Progenitor cell of endocrine pancreas (in vitro differentiated cells): ENCODE data around the gene NEGR1. TPM values are rescaled to one million over a fixed set of nuclear protein-coding genes. Genes with fewer than 3 reads are reported as not detected.

Experiments used
- DNase-seq: peaks from one replicate; pipeline ENCODE4 v3.0.0; 2021; ENCODE audit warnings: low spot score; ENCODE audit not compliant: unreplicated experiment
- H3K27ac Mint-ChIP-seq: 2 replicates; pipeline ENCODE4 v1.8.0; 2021; ENCODE audit warnings: mild to moderate bottlenecking, moderate library complexity, mixed read lengths
- H3K27me3 Mint-ChIP-seq: 2 replicates; pipeline ENCODE4 v1.8.0; 2021; ENCODE audit warnings: mixed read lengths
- H3K36me3 Mint-ChIP-seq: 2 replicates; pipeline ENCODE4 v1.8.0; 2022; ENCODE audit warnings: mixed read lengths; ENCODE audit not compliant: insufficient read depth
- H3K4me1 Mint-ChIP-seq: 2 replicates; pipeline ENCODE4 v1.8.0; 2021; ENCODE audit warnings: low read depth, mixed read lengths
- H3K4me3 Mint-ChIP-seq: 2 replicates; pipeline ENCODE4 v1.8.0; 2021; ENCODE audit warnings: low read depth, mild to moderate bottlenecking, moderate library complexity, mixed read lengths
- H3K9me3 Mint-ChIP-seq: 2 replicates; pipeline ENCODE4 v1.8.0; 2021; ENCODE audit warnings: low read depth, mixed read lengths
- total RNA-seq: library from RNA; stranded (reverse); gene quantifications from 2 replicates; pipeline ENCODE4 v1.2.1, GENCODE V29; 2021
- TF ChIP-seq, protein P1 (sequence below): fragments of 200-600 bp; sonication (generic); IDR thresholded peaks from one replicate; pipeline ENCODE4 v1.5.0; 2021; ENCODE audit warnings: antibody characterized with exemption, mild to moderate bottlenecking; ENCODE audit not compliant: unreplicated experiment

Gene NEGR1
- total RNA-seq, 1 donor from 2014 or later, result 3.1 TPM

DNA sequence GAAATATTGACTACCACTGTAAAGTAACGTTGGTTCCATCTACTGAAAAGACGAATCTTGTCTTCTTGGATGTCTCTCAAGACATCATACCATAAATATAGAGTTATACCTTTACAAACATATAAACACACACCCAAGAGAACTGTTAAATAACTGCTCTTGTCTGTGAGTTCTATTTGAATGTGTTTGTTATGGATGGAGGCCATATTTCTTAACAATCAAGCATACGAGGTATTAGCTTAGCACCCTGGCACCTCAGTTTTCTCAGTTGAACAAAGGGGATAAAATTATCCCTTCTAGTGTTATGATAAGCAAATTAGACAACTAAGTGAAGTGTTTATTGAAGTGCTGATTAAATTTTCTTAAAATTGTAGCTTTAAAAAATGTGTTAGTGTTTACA, 864.9 kb downstream of the NEGR1 start:
- Mint-ChIP-seq H3K36me3 (no peaks in the 10 kb centered on the region), H3K9me3 (no peaks in the 10 kb centered on the region), H3K27me3 (no peaks in the 10 kb centered on the region), H3K4me1 (peaks cover 1% of the 10 kb centered on the region), H3K4me3 (no peak overlapping the region), H3K27ac (no peak overlapping the region)
- DNase-seq, result no peak
- TF ChIP-seq, protein P1, sequence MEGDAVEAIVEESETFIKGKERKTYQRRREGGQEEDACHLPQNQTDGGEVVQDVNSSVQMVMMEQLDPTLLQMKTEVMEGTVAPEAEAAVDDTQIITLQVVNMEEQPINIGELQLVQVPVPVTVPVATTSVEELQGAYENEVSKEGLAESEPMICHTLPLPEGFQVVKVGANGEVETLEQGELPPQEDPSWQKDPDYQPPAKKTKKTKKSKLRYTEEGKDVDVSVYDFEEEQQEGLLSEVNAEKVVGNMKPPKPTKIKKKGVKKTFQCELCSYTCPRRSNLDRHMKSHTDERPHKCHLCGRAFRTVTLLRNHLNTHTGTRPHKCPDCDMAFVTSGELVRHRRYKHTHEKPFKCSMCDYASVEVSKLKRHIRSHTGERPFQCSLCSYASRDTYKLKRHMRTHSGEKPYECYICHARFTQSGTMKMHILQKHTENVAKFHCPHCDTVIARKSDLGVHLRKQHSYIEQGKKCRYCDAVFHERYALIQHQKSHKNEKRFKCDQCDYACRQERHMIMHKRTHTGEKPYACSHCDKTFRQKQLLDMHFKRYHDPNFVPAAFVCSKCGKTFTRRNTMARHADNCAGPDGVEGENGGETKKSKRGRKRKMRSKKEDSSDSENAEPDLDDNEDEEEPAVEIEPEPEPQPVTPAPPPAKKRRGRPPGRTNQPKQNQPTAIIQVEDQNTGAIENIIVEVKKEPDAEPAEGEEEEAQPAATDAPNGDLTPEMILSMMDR, result no peak

DNA sequence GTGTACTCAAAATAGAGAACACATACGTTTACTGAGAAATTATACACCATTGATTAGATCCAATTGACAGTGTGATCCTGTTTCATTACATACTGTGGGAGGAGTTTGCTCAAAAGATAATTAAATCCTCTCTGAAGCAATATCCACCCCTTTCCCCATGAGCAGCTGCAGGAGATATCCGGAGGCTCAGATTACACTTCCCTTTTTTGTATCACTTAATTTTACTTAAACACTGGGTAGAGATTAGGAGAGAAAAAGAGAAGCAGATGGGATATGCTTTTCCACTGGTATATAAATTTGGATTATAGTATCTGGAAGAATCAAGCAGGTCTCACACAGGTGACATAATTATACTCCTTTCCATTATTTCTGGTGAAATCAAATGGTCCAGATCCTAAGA, 868.2 kb downstream of the NEGR1 start:
- Mint-ChIP-seq H3K4me1 (peaks cover 1% of the 10 kb centered on the region), H3K27ac (no peak overlapping the region), H3K9me3 (no peaks in the 10 kb centered on the region), H3K36me3 (no peaks in the 10 kb centered on the region), H3K4me3 (no peak overlapping the region), H3K27me3 (no peaks in the 10 kb centered on the region)
- DNase-seq, result no peak
- TF ChIP-seq, protein P1, result no peak

DNA sequence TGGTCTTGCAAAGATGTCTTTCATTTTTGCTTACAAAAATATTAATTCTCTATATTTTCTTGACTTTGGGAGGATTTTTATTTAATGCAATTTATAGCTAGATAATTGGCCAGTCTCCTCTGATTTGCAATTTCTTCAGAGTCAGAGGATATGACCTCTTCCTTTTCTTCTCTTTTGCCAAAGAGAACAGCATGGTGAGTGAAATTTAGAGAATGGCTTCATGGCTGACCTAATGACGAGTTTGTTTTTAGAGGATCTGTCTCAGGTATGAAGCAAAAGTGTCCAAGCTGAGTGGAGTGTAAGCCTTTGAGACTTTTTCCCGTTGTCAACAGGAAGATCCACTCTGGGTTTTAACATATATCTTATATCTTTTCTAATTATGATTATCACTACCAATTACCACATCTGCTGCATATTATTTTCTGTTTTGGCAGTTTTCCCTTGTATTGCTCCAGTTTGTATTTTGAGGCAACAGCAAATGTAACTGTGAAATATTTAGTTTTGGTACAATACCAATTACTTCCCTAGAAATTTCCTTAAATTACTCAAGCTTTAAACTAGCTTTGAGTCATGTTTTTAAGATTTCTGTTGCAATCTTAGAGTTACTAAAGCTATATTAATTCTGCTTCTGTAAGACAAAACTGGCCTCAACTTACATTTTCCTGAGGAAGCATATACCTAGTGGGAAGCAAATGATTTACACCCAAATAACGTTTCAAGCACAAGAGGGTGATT, 868.7 kb downstream of the NEGR1 start:
- TF ChIP-seq, protein P1, result no peak
- no peaks in the 10 kb centered on the region for H3K9me3 Mint-ChIP-seq
- H3K27ac Mint-ChIP-seq, result no peak overlapping the region
- no peak overlapping the region for H3K4me3 Mint-ChIP-seq
- H3K4me1 Mint-ChIP-seq, result peaks cover 1% of the 10 kb centered on the region
- no peaks in the 10 kb centered on the region for H3K27me3 Mint-ChIP-seq
- no peak for DNase-seq
- no peaks in the 10 kb centered on the region for H3K36me3 Mint-ChIP-seq

DNA sequence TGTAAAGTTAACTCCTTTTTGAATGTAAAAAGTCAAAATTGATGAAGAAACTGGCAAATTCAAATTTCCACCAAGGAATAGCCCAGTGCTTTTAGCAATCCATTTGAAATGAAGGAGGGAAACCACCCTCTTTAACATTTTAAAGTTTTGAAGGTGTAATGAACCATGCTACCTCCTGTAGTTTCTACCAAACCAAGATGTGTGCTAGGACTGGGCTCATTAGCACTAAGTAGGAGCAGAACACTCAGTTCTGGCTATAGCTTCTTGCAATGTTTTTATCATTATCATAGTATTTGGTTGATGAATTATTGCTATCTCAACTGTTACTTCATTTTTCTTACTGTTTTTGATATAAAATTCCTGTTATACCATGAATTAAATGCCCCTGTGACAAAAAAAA, 882.3 kb downstream of the NEGR1 start:
- Mint-ChIP-seq H3K36me3 (no peaks in the 10 kb centered on the region), H3K9me3 (no peaks in the 10 kb centered on the region), H3K4me3 (no peak overlapping the region), H3K27me3 (no peaks in the 10 kb centered on the region), H3K4me1 (no peaks in the 10 kb centered on the region), H3K27ac (no peak overlapping the region)
- TF ChIP-seq, protein P1, result no peak
- DNase-seq, result no peak

DNA sequence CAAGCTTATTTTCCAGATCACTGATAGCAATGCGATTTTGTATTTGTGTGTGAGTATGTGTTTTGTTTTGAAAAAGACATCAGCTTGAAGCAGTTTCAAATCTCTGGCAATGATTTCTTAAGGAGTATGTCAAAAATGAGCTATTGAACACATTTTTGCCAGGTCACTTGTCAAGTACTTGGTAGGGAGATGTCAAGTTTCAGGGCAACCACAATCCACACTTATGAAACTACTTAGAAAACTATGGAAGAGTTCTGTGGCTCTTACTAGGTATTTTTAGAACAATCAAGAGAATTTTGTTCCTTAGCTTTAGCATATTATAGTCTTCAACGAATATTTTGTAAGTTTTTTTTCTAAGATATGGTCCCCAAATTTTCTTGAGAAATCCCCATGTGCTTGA, 882.7 kb downstream of the NEGR1 start:
- no peaks in the 10 kb centered on the region for H3K27me3 Mint-ChIP-seq
- TF ChIP-seq, protein P1, result no peak
- H3K4me3 Mint-ChIP-seq, result no peak overlapping the region

More for the DNA sequence above, 882.7 kb downstream of the NEGR1 start:
- Mint-ChIP-seq H3K27ac (no peak overlapping the region), H3K36me3 (no peaks in the 10 kb centered on the region), H3K9me3 (no peaks in the 10 kb centered on the region), H3K4me1 (no peaks in the 10 kb centered on the region)
- no peak for DNase-seq
